ENCODE results near the gene DUSP3.

DUSP3 gene

GRCh38 chr17:43774304-43775250, 4.2 kb downstream of the DUSP3 start:
- no peak overlapping the region for H3K9ac ChIP-seq (ENCODE audit: insufficient read length, low read depth)
- H3K4me3 ChIP-seq (ENCODE audit: insufficient read length, low read depth), result no peak overlapping the region
- peaks cover 73% of the 10 kb centered on the region for H3K36me3 ChIP-seq (ENCODE audit: insufficient read depth, insufficient read length, low read length)
- H3K4me1 ChIP-seq (ENCODE audit: insufficient read depth, insufficient read length), result peaks cover 2% of the 10 kb centered on the region
- no peaks in the 10 kb centered on the region for H3K27me3 ChIP-seq (ENCODE audit: insufficient read depth, insufficient read length)
- TF ChIP-seq SUZ12 (IDR thresholded peaks at IDR 0.05; ENCODE audit: extremely low read depth, insufficient read depth, insufficient read length) (no peak), ZNF274 (IDR thresholded peaks at IDR 0.05; ENCODE audit: low read depth, low read length) (no peak), YY1 (IDR thresholded peaks at IDR 0.05; ENCODE audit: insufficient read depth, insufficient read length) (no peak)
- DNase-seq (ENCODE audit: low read depth, low spot score), result no peak
- H3K9me3 ChIP-seq (ENCODE audit: insufficient read depth, low read length), result no peaks in the 10 kb centered on the region

DNA sequence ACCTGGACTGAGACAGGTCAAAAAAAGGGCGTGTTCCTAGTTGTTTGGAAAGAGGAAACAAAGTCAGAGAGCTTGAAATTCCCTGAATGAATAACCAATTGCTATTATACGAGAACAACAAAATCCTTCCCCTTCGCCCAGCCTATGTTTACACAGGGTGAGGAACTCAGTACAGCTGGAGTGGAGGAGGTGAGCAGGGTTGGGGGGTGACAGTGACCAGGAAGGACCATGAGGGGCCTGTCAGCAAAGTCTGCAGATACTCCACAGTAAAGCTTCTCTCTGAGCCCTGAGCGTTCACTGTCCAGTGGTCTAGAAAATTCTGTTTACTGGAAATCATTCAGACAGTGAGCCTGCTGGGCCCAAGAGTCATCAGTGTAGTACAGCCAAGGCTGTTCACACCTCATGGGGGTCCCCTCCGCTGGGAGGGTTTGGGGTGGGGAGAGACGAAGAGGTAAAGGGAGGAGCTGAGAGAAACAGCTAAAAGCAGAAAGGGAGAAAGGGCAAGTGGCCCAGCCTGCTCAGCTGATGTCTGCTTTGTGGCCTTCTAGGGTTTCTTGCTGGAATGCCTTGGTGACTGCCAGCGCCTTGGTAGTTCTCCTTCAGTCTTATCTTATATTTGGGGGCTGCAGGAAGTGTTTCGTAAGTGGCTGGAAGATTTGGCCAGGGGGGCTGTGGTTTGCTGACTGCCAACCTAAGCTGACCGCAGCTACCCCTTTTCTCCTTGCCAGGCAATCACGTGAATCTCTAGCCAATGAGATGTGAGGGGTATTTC, 5.7 kb downstream of the DUSP3 start:
- no peaks in the 10 kb centered on the region for H3K9me3 ChIP-seq (ENCODE audit: insufficient read depth, low read length)
- no peaks in the 10 kb centered on the region for H3K27me3 ChIP-seq (ENCODE audit: insufficient read depth, insufficient read length)
- H3K36me3 ChIP-seq (ENCODE audit: insufficient read depth, insufficient read length, low read length), result peaks cover 88% of the 10 kb centered on the region
- H3K9ac ChIP-seq (ENCODE audit: insufficient read length, low read depth), result no peak overlapping the region
- no peak for TF ChIP-seq ZNF274 (IDR thresholded peaks at IDR 0.05; ENCODE audit: low read depth, low read length)
- DNase-seq (ENCODE audit: low read depth, low spot score), result no peak
- H3K4me1 ChIP-seq (ENCODE audit: insufficient read depth, insufficient read length), result no peaks in the 10 kb centered on the region
- H3K4me3 ChIP-seq (ENCODE audit: insufficient read length, low read depth), result no peak overlapping the region

DNA sequence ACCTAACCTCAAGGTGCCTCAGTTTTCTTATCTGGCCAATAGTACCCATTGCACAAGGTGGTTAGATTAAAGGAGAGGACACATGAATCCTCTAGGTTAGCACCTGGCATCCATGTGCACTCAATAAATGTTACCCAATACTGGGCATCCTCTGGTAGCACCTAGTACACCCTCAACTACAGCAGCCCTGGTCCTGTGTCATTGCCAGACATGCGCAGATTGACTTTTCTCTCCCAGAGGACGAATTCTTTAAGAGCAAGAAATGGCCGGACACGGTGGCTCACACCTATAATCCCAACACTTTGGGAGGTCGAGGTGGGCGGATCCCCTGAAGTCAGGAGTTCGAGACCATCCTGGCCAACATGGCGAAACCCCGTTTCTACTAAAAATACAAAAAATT, 7.3 kb downstream of the DUSP3 start:
- H3K9ac ChIP-seq (ENCODE audit: insufficient read length, low read depth), result no peak overlapping the region
- no peak for TF ChIP-seq YY1 (IDR thresholded peaks at IDR 0.05; ENCODE audit: insufficient read depth, insufficient read length)
- TF ChIP-seq ZNF274 (IDR thresholded peaks at IDR 0.05; ENCODE audit: low read depth, low read length), result no peak
- no peak for TF ChIP-seq SUZ12 (IDR thresholded peaks at IDR 0.05; ENCODE audit: extremely low read depth, insufficient read depth, insufficient read length)
- DNase-seq (ENCODE audit: low read depth, low spot score), result no peak
- no peak overlapping the region for H3K4me3 ChIP-seq (ENCODE audit: insufficient read length, low read depth)
- H3K36me3 ChIP-seq (ENCODE audit: insufficient read depth, insufficient read length, low read length), result peaks cover 84% of the 10 kb centered on the region
- no peaks in the 10 kb centered on the region for H3K9me3 ChIP-seq (ENCODE audit: insufficient read depth, low read length)
- H3K27me3 ChIP-seq (ENCODE audit: insufficient read depth, insufficient read length), result no peaks in the 10 kb centered on the region
- H3K4me1 ChIP-seq (ENCODE audit: insufficient read depth, insufficient read length), result no peaks in the 10 kb centered on the region

GRCh38 chr17:43770957-43771356, 7.8 kb downstream of the DUSP3 start:
- Histone ChIP-seq H3K9me3 (ENCODE audit: insufficient read depth, low read length) (no peaks in the 10 kb centered on the region), H3K4me1 (ENCODE audit: insufficient read depth, insufficient read length) (no peaks in the 10 kb centered on the region), H3K27me3 (ENCODE audit: insufficient read depth, insufficient read length) (no peaks in the 10 kb centered on the region), H3K36me3 (ENCODE audit: insufficient read depth, insufficient read length, low read length) (peaks cover 83% of the 10 kb centered on the region), H3K4me3 (ENCODE audit: insufficient read length, low read depth) (no peak overlapping the region), H3K9ac (ENCODE audit: insufficient read length, low read depth) (no peak overlapping the region)
- no peak for TF ChIP-seq YY1 (IDR thresholded peaks at IDR 0.05; ENCODE audit: insufficient read depth, insufficient read length)
- no peak for TF ChIP-seq ZNF274 (IDR thresholded peaks at IDR 0.05; ENCODE audit: low read depth, low read length)
- TF ChIP-seq SUZ12 (IDR thresholded peaks at IDR 0.05; ENCODE audit: extremely low read depth, insufficient read depth, insufficient read length), result no peak
- no peak for DNase-seq (ENCODE audit: low read depth, low spot score)

- Histone ChIP-seq H3K27me3 (ENCODE audit: insufficient read depth, insufficient read length) (no peaks in the 10 kb centered on the region), H3K9ac (ENCODE audit: insufficient read length, low read depth) (no peak overlapping the region), H3K4me1 (ENCODE audit: insufficient read depth, insufficient read length) (no peaks in the 10 kb centered on the region), H3K4me3 (ENCODE audit: insufficient read length, low read depth) (no peak overlapping the region), H3K36me3 (ENCODE audit: insufficient read depth, insufficient read length, low read length) (peaks cover 77% of the 10 kb centered on the region), H3K9me3 (ENCODE audit: insufficient read depth, low read length) (no peaks in the 10 kb centered on the region)
- no peak for TF ChIP-seq ZNF274 (IDR thresholded peaks at IDR 0.05; ENCODE audit: low read depth, low read length)
- no peak for TF ChIP-seq SUZ12 (IDR thresholded peaks at IDR 0.05; ENCODE audit: extremely low read depth, insufficient read depth, insufficient read length)
- no peak for DNase-seq (ENCODE audit: low read depth, low spot score)
Measured at GRCh38 chr17:43769859-43770258, 8.9 kb downstream of the DUSP3 start.

GRCh38 chr17:43769426-43769825, 9.4 kb downstream of the DUSP3 start:
- no peak for TF ChIP-seq YY1 (IDR thresholded peaks at IDR 0.05; ENCODE audit: insufficient read depth, insufficient read length)
- no peak for TF ChIP-seq SUZ12 (IDR thresholded peaks at IDR 0.05; ENCODE audit: extremely low read depth, insufficient read depth, insufficient read length)
- no peak for TF ChIP-seq ZNF274 (IDR thresholded peaks at IDR 0.05; ENCODE audit: low read depth, low read length)
- Histone ChIP-seq H3K9me3 (ENCODE audit: insufficient read depth, low read length) (no peaks in the 10 kb centered on the region), H3K27me3 (ENCODE audit: insufficient read depth, insufficient read length) (no peaks in the 10 kb centered on the region), H3K36me3 (ENCODE audit: insufficient read depth, insufficient read length, low read length) (peaks cover 73% of the 10 kb centered on the region), H3K9ac (ENCODE audit: insufficient read length, low read depth) (no peak overlapping the region), H3K4me1 (ENCODE audit: insufficient read depth, insufficient read length) (no peaks in the 10 kb centered on the region), H3K4me3 (ENCODE audit: insufficient read length, low read depth) (no peak overlapping the region)
- no peak for DNase-seq (ENCODE audit: low read depth, low spot score)

DNA sequence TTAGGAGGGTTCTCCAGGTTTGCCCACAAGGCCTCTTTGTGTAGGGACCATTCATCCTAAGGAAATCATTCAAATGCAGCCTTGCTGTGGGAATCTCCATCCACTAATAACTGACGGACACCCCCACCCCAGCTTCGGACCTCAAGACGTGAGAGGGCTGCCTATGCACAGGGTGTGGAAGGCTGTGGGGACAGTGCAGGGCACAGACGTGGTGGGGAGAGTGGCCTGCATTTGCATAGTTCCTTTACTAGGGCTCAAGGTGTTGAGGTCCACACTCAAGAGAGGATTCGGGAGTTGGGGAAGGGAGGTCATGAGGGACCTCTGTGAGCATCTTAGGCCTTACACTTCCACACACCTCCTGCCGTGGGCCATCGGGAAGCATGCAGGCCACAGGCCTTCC, 9.8 kb downstream of the DUSP3 start:
- no peak for DNase-seq (ENCODE audit: low read depth, low spot score)
- Histone ChIP-seq H3K9ac (ENCODE audit: insufficient read length, low read depth) (no peak overlapping the region), H3K4me1 (ENCODE audit: insufficient read depth, insufficient read length) (no peaks in the 10 kb centered on the region), H3K4me3 (ENCODE audit: insufficient read length, low read depth) (no peak overlapping the region), H3K27me3 (ENCODE audit: insufficient read depth, insufficient read length) (no peaks in the 10 kb centered on the region), H3K36me3 (ENCODE audit: insufficient read depth, insufficient read length, low read length) (peaks cover 68% of the 10 kb centered on the region), H3K9me3 (ENCODE audit: insufficient read depth, low read length) (no peaks in the 10 kb centered on the region)
- TF ChIP-seq YY1 (IDR thresholded peaks at IDR 0.05; ENCODE audit: insufficient read depth, insufficient read length) (no peak), SUZ12 (IDR thresholded peaks at IDR 0.05; ENCODE audit: extremely low read depth, insufficient read depth, insufficient read length) (no peak), ZNF274 (IDR thresholded peaks at IDR 0.05; ENCODE audit: low read depth, low read length) (no peak)
